Immature natural killer cell (primary cell): ENCODE measurements around the gene PIGBOS1. TPM values are rescaled to one million over a fixed set of nuclear protein-coding genes. Genes with fewer than 3 reads are reported as not detected.

Experiments
- DNase-seq, 3 donors: peaks; one replicate each; pipeline ENCODE4 v3.0.0; 2022; ENCODE audit warnings: mixed read lengths in 1 of 3
- H3K27ac Mint-ChIP-seq, 6 donors: one replicate each; pipeline ENCODE4 v1.8.0; 2020; ENCODE audit warnings: mixed read lengths in 6 of 6, mild to moderate bottlenecking in 5 of 6, inconsistent platforms in 4 of 6, moderate library complexity in 3 of 6
- H3K27me3 Mint-ChIP-seq, 3 donors: one replicate each; pipeline ENCODE4 v1.8.0; 2020 to 2021; ENCODE audit warnings: low read depth in 3 of 3, mild to moderate bottlenecking in 3 of 3, mixed read lengths in 3 of 3, moderate library complexity in 3 of 3, inconsistent platforms in 1 of 3
- H3K36me3 Mint-ChIP-seq, 3 donors: one replicate each; pipeline ENCODE4 v1.8.0; 2020; ENCODE audit warnings: mixed read lengths in 3 of 3, inconsistent platforms in 2 of 3, mild to moderate bottlenecking in 2 of 3
- H3K4me1 Mint-ChIP-seq, 2 donors: one replicate each; pipeline ENCODE4 v1.8.0; 2020; ENCODE audit warnings: inconsistent platforms in 2 of 2, mild to moderate bottlenecking in 2 of 2, mixed read lengths in 2 of 2, moderate library complexity in 1 of 2
- H3K4me3 Mint-ChIP-seq, 5 donors: one replicate each; pipeline ENCODE4 v1.8.0; 2020; ENCODE audit warnings: mild to moderate bottlenecking in 5 of 5, mixed read lengths in 5 of 5, inconsistent platforms in 3 of 5, moderate library complexity in 3 of 5
- H3K9me3 Mint-ChIP-seq, 6 donors: one replicate each; pipeline ENCODE4 v1.8.0; 2020; ENCODE audit warnings: mild to moderate bottlenecking in 6 of 6, mixed read lengths in 6 of 6, inconsistent platforms in 4 of 6, moderate library complexity in 3 of 6
- polyA plus RNA-seq, 3 donors: library from polyadenylated mRNA; unstranded; fragments of 300-500 nt; fragmentation: Illumina TruSeq; gene quantifications; one replicate each; pipeline ENCODE4 v1.2.3, GENCODE V29; 2021

The PIGBOS1 gene, protein sequence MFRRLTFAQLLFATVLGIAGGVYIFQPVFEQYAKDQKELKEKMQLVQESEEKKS
- 10 to 100 TPM; 26.2 to 46.7 (median 34.9) TPM for polyA plus RNA-seq

DNA sequence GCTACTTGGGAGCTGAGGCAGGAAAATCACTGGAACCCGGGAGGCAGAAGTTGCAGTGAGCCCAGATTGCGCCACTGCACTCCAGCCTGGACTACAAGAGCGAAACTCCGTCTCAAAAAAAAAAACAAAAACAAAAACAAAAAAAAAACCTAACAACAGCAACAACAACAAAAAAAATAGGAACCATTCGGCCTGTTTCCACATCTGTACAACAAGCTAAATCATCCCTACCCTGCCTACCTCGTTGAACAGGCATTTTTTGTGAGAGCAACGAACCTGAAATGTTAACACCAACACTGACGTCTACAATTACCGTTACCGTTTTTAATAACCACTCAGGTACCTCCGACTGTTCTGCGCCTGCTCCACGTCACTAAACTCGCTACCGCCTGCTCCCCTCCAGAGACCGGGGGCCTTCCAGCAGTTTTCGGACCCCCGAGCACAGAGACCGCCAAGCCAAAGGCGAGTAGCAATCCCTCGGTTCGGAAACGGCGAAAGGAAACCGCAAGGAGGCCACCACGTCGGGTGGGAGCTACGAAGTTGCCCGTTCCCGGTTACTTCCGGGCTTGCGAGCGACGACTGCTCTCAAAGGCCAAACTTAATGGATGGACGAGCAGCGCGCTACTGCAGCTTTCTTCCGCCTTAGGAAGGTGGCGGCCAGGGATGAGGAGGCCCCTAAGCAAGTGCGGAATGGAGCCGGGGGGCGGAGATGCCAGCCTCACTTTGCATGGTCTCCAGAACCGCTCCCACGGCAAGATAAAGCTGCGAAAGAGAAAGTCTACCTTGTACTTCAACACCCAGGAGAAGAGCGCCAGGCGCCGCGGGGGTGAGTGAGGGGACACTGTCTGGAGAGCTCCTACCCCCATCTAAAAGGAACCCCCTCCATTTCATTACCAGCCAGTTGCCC, at the start of gene PIGBOS1, which contains the start of gene PIGB:
Gene PIGBOS1, minus strand, starts transcription at position 536 of the 907 bp plus-strand sequence. CDS start 1,331 bp downstream, outside the sequence.
Gene PIGB, plus strand, starts transcription at position 635 of the 907 bp plus-strand sequence. Its CDS starts 29 bp downstream, at position 664.
- peak within 1 kb of the TSS; percentile 99 to 100 (median 100) for H3K4me3 Mint-ChIP-seq
- peaks cover 7 to 11% (median 7%) of the 10 kb centered on the region in 3 donors for H3K27me3 Mint-ChIP-seq
- peaks cover 59 to 90% of the 10 kb centered on the region in 2 donors for H3K4me1 Mint-ChIP-seq
- peaks cover 7 to 9% (median 7%) of the 10 kb centered on the region in 3 donors for H3K36me3 Mint-ChIP-seq
- no peaks in the 10 kb centered on the region for H3K9me3 Mint-ChIP-seq
- H3K27ac Mint-ChIP-seq: peak within 1 kb of the TSS; percentile 98 to 100 (median 99)
- peak; percentile 85 to 86 (median 86) for DNase-seq

DNA sequence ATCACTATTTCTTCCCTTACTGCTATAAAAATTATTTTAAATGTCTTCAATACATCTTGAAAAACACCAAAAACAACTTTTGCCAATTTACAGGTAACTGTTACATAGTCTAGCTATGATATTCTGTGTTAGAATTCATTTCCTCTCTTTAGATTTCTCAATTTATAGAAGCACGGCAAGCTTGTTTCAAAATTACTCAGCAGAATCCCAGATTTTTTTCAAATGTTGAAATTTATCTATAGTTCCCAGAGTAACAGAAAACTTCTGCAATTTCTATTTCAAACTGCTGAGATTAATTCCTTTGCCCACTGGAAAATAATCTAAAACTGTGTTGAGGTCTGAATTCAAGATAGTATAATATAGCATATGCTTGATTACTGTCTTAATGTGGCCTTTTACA, 48.1 kb upstream of the PIGBOS1 start:
- H3K4me3 Mint-ChIP-seq: no peak overlapping the region
- peaks cover 4 to 29% (median 8%) of the 10 kb centered on the region in 3 donors for H3K36me3 Mint-ChIP-seq
- DNase-seq: no peak
- no peaks in the 10 kb centered on the region for H3K27me3 Mint-ChIP-seq
- no peaks in the 10 kb centered on the region for H3K9me3 Mint-ChIP-seq
- H3K27ac Mint-ChIP-seq: no peak overlapping the region
- H3K4me1 Mint-ChIP-seq: no peaks in the 10 kb centered on the region

DNA sequence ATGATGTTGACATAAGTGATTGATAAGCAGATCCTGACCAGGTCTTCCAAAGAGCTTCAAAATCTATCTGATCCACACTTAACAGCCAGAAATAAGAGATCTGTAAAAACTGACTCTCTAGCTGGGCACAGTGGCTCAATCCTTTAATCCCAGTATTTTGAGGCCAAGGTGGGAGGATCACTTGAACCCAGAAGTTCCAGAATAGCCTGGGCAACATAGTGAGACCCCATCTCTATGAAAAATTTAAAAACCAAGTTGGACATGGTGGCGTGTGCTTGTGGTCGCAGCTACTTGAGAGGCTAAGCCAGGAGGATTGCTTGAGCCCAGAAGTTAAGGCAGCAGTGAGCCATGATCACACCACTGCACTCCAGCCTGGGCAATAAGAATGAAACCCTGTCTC, 43.7 kb upstream of the PIGBOS1 start:
- no peak overlapping the region for H3K4me3 Mint-ChIP-seq
- no peaks in the 10 kb centered on the region for H3K9me3 Mint-ChIP-seq
- peaks cover under 1 to 31% (median 16%) of the 10 kb centered on the region in 3 donors for H3K36me3 Mint-ChIP-seq
- no peaks in the 10 kb centered on the region for H3K4me1 Mint-ChIP-seq
- H3K27ac Mint-ChIP-seq: peak overlapping the region in 1 of 6 donors; percentile 61
- no peaks in the 10 kb centered on the region for H3K27me3 Mint-ChIP-seq
- no peak for DNase-seq

DNA sequence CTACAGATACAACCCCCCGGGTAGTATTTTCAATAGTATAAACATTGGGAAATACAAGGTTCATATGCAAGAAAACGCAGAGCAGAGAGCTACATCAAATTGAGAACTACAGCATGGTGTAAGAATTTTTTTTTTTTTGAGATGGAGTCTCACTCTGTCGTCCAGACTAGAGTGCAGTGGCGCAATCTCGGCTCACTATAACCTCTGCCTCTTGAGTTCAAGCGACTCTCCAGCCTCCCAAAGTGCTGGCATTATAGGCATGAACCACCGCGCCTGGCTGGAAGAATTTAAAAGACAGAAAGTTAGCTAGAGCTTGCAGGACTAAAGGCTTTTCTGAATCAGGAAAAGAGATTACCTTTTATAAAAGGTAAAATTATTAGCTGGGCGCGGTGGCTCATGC, 42.1 kb upstream of the PIGBOS1 start:
- H3K27ac Mint-ChIP-seq: no peak overlapping the region
- DNase-seq: no peak
- H3K4me3 Mint-ChIP-seq: no peak overlapping the region
- H3K4me1 Mint-ChIP-seq: no peaks in the 10 kb centered on the region
- no peaks in the 10 kb centered on the region for H3K27me3 Mint-ChIP-seq
- H3K36me3 Mint-ChIP-seq: peaks cover 0 to 37% (median 24%) of the 10 kb centered on the region in 3 donors
- H3K9me3 Mint-ChIP-seq: no peaks in the 10 kb centered on the region

DNA sequence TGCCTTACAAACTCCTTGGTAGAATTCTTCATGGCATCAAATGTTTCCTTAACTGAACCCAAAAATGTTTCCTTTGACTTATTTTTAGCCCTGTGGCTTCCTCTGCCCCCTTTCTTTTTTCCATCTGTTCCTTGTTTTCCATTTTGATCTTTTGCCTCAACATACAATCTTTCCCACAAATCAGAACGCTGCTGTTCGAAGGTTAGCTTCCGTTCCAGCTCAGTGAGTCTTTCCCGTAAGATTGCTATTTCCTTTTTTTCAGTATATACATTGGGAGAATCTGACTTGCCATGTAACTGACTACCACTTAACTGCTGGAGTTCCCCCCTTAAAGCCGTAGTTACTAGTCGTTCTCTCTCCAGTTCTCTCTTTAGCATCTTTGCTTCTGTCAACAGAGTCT, 41.3 kb upstream of the PIGBOS1 start:
- H3K4me3 Mint-ChIP-seq: no peak overlapping the region
- H3K36me3 Mint-ChIP-seq: peaks cover 0 to 40% (median 28%) of the 10 kb centered on the region in 3 donors
- DNase-seq: no peak
- no peaks in the 10 kb centered on the region for H3K27me3 Mint-ChIP-seq
- H3K4me1 Mint-ChIP-seq: no peaks in the 10 kb centered on the region
- peak overlapping the region in 3 of 6 donors; percentile 6 to 87 (median 45) for H3K27ac Mint-ChIP-seq
- no peaks in the 10 kb centered on the region for H3K9me3 Mint-ChIP-seq

DNA sequence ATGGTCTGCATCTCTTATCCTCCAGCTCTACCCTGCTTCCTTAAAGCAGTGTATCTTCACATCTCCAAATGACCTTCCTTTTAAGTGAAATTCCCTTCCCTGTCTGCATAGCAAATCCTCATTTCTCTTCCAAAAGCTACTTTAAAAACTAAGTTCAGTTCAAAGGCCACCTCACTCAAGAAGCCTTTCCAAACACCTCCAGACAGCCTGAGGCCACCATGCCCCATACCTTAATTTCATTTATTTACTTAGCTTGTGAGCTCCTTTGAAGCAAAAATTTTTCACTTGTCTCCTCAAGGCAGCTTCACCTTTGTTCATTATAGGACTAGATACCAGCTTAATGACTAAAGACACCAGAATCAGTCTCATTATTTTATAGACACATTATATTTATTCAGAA, 39.5 kb upstream of the PIGBOS1 start:
- H3K27me3 Mint-ChIP-seq: no peaks in the 10 kb centered on the region
- no peak overlapping the region for H3K4me3 Mint-ChIP-seq
- DNase-seq: no peak
- H3K36me3 Mint-ChIP-seq: peaks cover 0 to 40% (median 35%) of the 10 kb centered on the region in 3 donors
- H3K9me3 Mint-ChIP-seq: no peaks in the 10 kb centered on the region
- peak overlapping the region in 2 of 6 donors; percentile 21 to 53 for H3K27ac Mint-ChIP-seq
- H3K4me1 Mint-ChIP-seq: no peaks in the 10 kb centered on the region

DNA sequence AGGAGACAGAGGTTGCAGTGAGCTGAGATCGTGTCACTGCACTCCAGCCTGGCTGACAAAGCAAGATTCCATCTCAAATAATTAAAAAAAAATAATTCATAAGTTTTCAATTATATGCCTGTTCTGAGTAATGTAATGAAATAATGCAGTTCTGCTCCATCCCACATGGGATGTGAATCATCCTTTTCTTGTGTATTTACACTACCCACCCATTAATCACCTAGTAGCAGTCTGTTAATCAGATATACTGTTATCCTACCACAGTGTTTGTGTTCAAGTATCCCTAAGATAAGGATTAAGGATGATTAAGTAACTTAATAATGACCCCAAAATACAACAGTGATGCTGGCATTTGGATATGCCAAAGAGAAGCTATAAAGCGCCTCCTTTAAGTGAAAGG, 38.9 kb upstream of the PIGBOS1 start:
- no peak overlapping the region for H3K27ac Mint-ChIP-seq
- no peaks in the 10 kb centered on the region for H3K27me3 Mint-ChIP-seq
- H3K4me1 Mint-ChIP-seq: no peaks in the 10 kb centered on the region
- no peak overlapping the region for H3K4me3 Mint-ChIP-seq
- H3K36me3 Mint-ChIP-seq: peaks cover 0 to 39% (median 35%) of the 10 kb centered on the region in 3 donors
- H3K9me3 Mint-ChIP-seq: no peaks in the 10 kb centered on the region
- no peak for DNase-seq

DNA sequence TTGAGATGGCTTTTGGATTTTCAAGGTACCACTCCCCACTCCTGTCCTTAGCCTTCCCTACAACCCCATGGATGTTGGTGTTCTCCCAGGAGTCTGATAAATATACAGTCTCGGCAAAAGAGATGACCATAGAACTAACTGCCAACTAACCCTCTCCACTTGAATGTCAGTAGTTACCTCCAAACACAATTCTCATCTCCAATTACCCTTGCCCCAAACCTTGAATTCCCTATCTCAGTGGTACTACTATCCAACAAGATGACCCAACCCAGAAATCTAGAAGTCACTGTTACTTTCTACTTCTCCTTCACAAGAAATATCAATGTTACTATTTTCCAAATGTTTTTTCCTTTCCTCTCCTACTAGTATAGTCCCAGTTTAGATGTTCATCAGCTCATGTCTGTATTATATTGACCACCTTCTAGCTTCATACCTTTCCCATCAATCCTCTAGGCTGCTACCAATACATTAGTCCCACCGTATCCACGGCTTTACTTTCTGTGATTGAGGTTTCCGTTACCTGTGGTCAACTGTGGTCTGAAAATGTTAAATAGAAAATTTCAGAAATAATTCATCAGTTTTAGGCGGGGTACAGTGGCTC, 38.2 kb upstream of the PIGBOS1 start:
- H3K27ac Mint-ChIP-seq: peak overlapping the region in 1 of 6 donors; percentile 14
- H3K36me3 Mint-ChIP-seq: peaks cover 0 to 34% (median 31%) of the 10 kb centered on the region in 3 donors

DNA sequence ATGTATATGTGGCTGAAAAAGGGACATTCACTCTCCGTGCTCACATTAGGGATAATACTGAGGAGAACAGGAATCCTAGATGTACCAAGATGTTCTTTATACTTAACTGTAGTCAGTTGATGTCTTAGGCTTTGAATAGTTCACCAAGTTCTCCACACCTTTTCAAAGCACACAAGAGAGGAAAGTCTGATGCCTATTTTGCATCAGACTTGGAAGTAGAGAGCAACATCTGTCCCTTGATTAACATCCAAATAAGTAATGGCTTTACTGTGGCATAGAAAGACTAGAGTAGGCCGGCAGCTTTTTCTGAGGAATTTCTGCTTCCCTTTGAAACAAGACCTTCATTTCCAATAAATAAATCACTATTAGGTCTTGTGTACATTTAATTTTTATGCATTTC, 34.1 kb upstream of the PIGBOS1 start:
- no peak overlapping the region for H3K4me3 Mint-ChIP-seq
- DNase-seq: no peak
- H3K36me3 Mint-ChIP-seq: peaks cover 0 to 32% (median 18%) of the 10 kb centered on the region in 3 donors
- no peaks in the 10 kb centered on the region for H3K4me1 Mint-ChIP-seq
- no peak overlapping the region for H3K27ac Mint-ChIP-seq
- no peaks in the 10 kb centered on the region for H3K27me3 Mint-ChIP-seq
- H3K9me3 Mint-ChIP-seq: no peaks in the 10 kb centered on the region

More for the DNA sequence above, 38.2 kb upstream of the PIGBOS1 start:
- H3K4me3 Mint-ChIP-seq: no peak overlapping the region
- DNase-seq: no peak
- H3K27me3 Mint-ChIP-seq: no peaks in the 10 kb centered on the region
- no peaks in the 10 kb centered on the region for H3K9me3 Mint-ChIP-seq
- no peaks in the 10 kb centered on the region for H3K4me1 Mint-ChIP-seq

DNA sequence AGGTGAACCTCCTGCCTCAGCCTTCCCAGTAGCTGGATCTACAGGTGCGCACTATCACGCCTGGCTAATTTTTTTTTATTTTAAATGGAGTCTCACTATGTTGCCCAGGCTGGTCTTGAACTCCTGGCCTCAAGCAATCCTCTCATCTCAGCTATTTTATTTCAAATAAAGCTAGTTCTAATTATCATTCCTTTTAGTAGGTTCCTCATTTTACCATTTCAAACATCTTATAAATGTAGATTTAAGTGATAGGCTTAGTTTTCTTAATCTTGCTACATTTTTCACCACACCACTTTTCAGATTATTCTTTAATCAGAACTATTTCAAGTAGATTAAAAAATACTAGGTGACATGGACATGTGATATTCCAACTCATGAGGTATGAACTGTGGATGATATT, 30.4 kb upstream of the PIGBOS1 start:
- H3K27me3 Mint-ChIP-seq: no peaks in the 10 kb centered on the region
- peaks cover 0 to 29% (median 6%) of the 10 kb centered on the region in 3 donors for H3K36me3 Mint-ChIP-seq
- no peak overlapping the region for H3K4me3 Mint-ChIP-seq

DNA sequence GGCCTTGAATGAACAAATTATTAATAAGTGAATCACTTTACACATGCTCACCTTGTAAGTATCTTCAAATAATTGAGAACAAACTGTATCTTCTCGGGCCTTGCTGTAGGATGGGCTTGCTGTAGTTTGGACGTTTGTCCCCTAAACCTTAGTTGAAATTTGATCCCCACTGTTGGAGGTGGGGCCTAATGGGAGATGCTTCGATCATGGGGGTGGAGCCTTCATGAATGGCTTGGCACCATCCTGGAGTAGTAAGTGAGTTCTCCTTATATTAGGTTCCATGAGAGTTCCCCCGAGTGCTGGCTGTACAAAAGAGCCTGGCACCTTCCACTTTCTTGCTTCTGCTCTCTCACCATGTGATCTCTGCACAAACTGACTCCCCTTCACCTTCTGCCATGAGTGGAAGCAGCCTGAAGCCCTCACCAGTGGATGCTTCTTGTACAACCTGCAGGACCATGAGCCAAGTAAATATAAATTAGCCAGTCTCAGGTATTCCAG, 29.4 kb upstream of the PIGBOS1 start:
- Mint-ChIP-seq H3K36me3 (peaks cover 0 to 29% (median 8%) of the 10 kb centered on the region in 3 donors), H3K27me3 (no peaks in the 10 kb centered on the region), H3K27ac (peak overlapping the region in 3 of 6 donors; percentile 30 to 57 (median 46)), H3K4me1 (no peaks in the 10 kb centered on the region), H3K9me3 (no peaks in the 10 kb centered on the region), H3K4me3 (no peak overlapping the region)
- DNase-seq: no peak

More for the DNA sequence above, 30.4 kb upstream of the PIGBOS1 start:
- Mint-ChIP-seq H3K4me1 (no peaks in the 10 kb centered on the region), H3K9me3 (no peaks in the 10 kb centered on the region), H3K27ac (peak overlapping the region in 2 of 6 donors; percentile 17 to 39)
- DNase-seq: no peak

DNA sequence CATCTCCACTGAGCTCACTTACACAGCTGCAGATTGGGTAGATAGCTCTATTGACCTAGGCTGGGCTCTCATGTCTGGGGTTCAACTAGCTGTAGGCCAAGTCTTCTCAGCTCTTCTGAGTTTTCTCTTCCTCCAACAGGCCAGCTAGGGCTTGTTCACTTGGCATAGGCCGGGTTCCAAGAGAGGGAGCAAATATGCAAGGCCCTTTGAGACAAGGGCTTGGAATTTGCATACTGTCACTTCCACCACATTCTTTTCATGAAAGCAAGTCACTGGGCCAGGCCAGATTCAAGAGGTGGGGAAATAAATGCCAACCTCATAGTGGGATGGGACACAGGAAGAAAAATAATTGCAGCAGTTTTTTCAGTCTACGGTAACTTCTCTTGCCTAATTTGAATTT, 25.3 kb upstream of the PIGBOS1 start:
- H3K27me3 Mint-ChIP-seq: peaks cover 0 to 2% (median 0%) of the 10 kb centered on the region in 3 donors
- H3K27ac Mint-ChIP-seq: peak overlapping the region; percentile 18 to 87 (median 42)
- H3K36me3 Mint-ChIP-seq: peaks cover 4 to 29% (median 8%) of the 10 kb centered on the region in 3 donors
- H3K4me1 Mint-ChIP-seq: no peaks in the 10 kb centered on the region
- DNase-seq: no peak
- no peak overlapping the region for H3K4me3 Mint-ChIP-seq
- no peaks in the 10 kb centered on the region for H3K9me3 Mint-ChIP-seq

DNA sequence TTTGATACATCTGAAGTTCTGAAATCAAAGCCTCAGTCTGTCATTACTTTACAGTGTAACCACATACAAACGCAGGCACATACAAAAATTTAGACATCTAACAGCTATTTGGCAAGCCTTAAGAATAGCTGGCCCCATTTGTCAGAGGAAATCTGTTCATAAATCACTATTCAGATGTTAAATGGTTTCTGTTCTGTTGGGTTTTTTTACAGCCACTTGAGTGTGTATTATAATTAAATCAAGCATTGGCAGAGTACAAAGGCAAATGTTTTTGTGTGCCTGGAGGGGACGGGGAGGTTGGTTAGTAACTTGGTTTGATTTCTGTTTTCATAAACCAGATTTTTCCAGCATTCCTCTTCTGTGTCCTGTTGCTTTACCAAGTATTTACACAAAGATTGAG, 24.2 kb upstream of the PIGBOS1 start:
- Mint-ChIP-seq H3K4me1 (no peaks in the 10 kb centered on the region), H3K9me3 (no peaks in the 10 kb centered on the region), H3K4me3 (no peak overlapping the region), H3K27me3 (peaks cover 0 to 2% (median 0%) of the 10 kb centered on the region in 3 donors), H3K27ac (peak overlapping the region in 1 of 6 donors; percentile 75), H3K36me3 (peaks cover 4 to 25% (median 8%) of the 10 kb centered on the region in 3 donors)
- no peak for DNase-seq
